Ureter (tissue), 1 donor: Measurements from ENCODE around the gene PBX1. TPM values are rescaled to one million over a fixed set of nuclear protein-coding genes. Genes with fewer than 3 reads are reported as not detected.

Experiments used
- DNase-seq: peaks from one replicate; pipeline ENCODE4 v3.0.0-alpha.2; 2020; ENCODE audit warnings: low spot score
- total RNA-seq: library from RNA; stranded (reverse); gene quantifications from one replicate; pipeline ENCODE4 v1.2.4, GENCODE V29; 2023
- donor health status: DM: yes; HTN: yes; CAD: no.

PBX1 gene
- total RNA-seq, 1 donor from 2014 or later: 169 TPM

GRCh38 chr1:164806531-164806930 is 247.5 kb downstream of the PBX1 start:
- no peak for DNase-seq

DNA sequence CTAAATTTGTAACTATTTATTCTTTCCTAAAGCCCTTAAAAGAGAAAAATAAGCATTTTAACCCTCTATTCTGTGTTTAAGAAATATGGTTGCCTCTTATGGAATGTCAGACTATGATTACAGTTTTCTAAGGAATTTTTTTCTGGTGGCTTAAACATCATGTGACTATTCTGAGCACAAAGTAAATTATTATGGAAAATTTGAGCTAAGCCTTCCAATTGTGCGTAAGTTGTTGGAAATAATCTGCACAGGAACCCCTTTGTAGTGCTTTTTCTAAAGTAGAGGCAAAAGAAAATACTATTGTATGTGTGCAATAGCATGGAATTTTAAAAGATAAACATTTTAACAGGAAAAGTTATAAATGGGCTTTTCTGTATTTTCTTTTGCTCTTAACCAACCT is 254.8 kb downstream of the PBX1 start:
- DNase-seq: no peak

DNA sequence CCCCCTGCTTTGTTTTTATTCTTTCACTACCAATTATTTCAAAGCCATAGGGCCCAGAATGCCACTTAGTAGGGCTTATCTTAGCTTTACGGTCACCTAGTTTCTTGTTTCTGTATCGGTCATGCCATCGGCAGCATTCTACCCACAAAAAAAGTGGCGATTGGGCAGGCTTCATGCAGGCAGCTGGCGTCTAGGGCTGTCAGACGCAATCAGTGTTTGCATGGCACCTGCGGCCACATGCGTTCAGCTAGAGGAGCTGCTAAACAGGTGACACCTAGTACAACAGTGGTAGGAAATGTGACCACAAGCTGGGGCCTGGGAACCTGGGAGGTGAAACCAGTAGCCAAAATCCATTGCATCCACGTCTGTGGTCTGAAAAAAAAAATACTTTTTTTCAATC is 262.7 kb downstream of the PBX1 start:
- no peak for DNase-seq

DNA sequence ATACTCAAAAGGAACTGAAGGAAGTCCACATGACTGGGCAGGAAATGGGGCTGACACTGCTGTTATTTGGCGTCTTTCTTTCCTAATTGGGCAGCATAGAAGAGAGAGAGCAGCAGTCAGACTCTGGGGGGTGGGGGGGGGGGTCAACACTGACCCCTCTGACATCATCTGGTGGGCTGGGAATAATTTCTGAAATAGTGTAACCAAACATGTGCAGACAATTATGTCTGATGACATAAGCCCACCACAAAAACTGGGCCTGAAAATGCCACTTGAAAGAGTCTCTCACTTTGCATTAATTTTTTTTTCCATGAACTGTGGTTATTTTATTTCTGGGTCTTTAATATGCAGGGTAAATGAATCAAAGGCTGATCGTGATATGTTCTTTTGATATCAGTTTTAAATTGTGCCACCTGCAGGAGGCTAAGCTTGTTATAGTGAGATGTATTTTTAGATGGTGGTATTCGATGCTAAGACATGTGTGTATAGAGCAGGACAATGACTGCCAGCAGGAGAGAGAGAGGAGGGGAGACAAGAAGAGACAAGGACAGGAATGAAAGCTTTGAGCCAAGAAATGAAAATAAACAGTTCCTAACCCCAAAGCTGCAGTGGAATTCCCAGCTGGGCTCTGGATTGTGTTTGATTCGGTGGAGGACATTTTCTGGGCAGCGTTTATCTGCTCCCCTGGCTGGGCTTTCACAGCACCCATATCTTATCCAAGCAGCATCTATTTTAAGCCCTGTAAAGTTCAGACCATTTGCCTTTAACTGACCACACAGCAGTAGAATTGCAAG is 264.7 kb downstream of the PBX1 start:
- no peak for DNase-seq

GRCh38 chr1:164824542-164824941 is 265.6 kb downstream of the PBX1 start:
- no peak for DNase-seq

- no peak for DNase-seq
Measured at GRCh38 chr1:164830628-164831027, 271.6 kb downstream of the PBX1 start.

DNA sequence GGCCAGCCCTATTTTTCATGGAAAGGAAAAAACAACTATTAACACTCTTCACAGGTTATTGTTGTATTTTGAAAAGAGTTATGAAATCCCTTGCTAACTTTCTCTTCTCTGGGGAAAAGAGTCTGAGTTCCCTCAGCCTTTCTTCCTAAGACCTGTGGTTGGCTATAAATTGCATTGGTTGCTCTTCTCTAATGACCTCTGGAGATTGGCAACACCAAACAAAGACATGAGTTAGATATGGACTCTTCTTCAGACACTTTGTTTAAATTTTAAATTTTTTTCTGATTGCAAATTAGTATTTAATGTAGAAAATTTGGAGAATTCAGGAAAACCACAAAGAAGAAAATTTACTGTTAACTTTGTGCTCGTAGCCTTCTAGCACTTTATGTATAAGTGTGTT is 275.7 kb downstream of the PBX1 start:
- DNase-seq: no peak

- DNase-seq: no peak
Measured at GRCh38 chr1:164836614-164837018, 277.6 kb downstream of the PBX1 start.

DNA sequence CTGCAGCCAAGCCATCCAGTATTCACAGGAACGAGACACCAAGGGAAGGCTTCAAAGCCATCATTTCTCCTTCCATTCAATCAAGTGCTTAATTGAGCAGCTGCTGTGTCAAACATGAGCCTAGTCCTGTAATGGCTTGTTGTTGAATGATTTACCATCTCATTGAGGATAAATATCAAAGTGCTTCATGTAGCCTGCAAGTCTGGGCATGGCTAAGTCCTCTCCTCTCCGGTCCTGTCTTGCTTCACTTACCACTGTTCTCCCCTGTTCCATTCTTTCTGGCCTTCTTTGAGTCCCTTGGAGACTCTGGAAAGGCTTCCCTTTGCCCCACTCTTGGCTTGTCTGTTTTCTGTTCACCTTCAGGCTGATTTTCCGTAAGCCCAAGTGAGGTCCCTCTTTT is 279.8 kb downstream of the PBX1 start:
- no peak for DNase-seq

GRCh38 chr1:164840936-164841335 is 282.0 kb downstream of the PBX1 start:
- DNase-seq: no peak

- DNase-seq: no peak
Measured at GRCh38 chr1:164841702-164842465, 282.9 kb downstream of the PBX1 start.

GRCh38 chr1:164842870-164843269 is 283.9 kb downstream of the PBX1 start:
- DNase-seq: no peak

DNA sequence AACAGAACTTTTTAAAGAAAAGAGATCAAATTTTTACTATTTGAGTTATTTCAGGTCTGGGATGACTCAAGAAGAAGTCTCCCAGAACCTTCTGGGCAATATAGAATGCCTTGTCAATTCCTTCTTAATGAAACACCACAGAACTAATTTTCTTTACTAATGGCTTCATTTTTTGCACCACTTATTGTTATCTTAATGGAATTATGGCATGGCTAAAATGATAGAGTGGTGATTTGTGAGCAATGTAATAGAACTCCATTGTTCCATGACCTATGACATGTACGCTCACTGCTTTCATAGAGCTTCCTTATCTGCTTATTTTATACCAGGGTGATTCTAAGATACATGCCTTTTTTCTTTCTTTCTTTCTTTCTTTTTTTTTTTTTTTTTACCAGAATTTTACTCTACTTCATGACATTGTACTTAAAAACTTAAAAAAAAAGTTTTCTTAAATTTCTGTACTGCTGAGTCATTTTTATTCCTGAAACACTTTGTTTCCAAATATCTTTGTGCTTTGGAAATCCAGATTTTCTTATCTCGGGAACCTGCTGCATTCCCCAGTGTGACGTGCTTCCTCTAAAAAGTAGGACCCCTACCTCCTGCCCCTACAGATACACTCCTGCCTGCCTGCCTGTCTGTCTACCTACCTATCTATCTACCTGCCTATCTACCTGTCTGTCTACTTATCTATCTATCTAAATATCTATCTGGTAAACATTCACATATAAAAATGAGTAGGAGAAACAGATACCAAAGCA is 284.9 kb downstream of the PBX1 start:
- no peak for DNase-seq

DNA sequence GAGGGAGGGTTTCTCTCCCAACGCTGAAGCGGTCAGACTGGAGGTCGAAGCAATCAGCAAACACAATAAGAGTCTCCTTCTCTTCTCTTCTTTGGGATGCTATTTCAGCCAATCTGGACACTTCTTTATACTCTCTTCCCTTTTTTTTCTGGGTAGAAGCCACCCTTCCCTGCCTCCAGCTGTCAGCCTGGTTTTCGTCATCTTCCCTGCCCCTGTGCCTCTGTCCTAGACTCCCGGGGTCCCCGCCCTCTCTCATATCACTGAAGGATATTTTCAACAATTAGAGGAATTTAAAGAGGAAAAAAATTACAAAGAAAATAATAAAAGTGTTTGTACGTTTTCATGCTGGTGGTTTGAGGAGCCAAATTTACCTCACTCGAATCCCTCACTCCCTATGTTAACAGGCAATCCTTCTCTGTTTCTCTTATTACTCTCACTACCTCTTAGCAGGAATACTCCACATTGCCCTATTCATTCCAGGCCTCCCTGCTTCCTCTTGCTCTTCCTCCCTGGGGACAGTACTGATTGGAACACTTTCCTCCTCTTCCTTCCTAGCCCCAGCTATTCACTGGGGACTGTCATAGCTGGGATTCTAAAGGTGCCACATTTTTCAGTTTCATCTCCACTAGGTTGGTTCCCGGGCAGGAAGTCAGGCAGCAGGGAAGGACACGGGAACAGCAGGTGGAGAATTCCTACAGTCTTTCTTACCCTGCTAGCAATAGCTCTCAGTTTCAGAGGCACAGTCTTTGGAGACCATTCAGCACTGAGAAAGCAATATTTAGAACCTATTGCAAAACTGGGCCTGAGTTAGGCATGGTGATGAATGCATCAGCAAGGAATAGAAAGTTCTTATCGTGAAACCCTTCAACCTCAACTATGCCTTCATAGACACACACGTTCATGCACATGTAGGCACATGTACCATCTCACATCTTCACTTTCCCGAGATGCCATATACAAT is 288.0 kb downstream of the PBX1 start:
- DNase-seq: no peak

DNA sequence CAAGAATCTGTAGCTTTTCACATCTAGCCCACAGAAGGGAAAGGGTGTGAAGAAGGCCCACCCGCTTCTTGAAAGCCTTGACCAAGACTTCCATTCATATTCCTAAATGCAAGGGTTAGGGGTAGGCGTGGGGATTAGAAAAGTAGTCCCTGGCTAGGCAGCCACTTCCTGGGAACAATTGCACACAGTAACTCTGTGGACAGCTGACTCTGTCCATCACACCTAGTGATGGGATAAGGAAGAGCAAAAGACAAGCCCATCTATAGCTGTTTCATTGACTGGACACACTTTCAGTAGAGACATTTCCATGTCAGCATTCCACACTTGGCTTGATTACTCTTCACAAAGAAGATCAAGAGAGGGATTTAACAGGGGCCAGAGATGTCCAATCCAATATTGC is 294.2 kb downstream of the PBX1 start:
- DNase-seq: no peak

DNA sequence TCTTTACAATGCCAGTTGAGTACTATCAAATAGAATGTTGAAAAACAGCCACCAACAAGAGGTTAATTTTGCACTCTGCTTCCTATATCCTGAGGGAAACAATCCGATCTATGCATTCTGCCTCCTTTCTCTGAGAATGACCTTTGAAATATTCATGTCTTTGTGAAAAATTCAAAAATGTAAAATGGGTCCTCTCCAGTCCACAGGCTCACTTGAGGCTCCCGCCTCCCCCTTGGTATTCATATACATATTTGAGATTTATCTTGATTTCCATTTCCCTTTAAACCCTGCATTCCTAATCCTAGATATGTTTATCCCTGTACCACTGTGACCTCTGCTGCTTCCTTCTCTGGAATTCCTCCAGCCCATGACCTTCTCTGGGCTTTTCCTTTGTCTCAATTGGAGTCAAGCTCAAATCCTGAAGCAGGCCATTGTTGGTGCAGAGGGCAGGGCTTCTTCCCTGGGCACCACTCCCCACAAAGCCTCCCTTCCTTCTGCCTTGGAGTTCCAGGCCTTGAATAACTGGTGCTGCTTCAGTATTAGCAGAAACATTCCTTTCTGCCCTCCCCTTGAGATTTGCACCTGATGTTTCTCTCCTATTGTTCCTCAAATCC is 296.8 kb downstream of the PBX1 start:
- no peak for DNase-seq

- no peak for DNase-seq
Measured at GRCh38 chr1:164856381-164856780, 297.4 kb downstream of the PBX1 start.

- DNase-seq: no peak
Measured at GRCh38 chr1:164857439-164857838, 298.5 kb downstream of the PBX1 start.

- no peak for DNase-seq
Measured at GRCh38 chr1:164858096-164858632, 299.2 kb downstream of the PBX1 start.

DNA sequence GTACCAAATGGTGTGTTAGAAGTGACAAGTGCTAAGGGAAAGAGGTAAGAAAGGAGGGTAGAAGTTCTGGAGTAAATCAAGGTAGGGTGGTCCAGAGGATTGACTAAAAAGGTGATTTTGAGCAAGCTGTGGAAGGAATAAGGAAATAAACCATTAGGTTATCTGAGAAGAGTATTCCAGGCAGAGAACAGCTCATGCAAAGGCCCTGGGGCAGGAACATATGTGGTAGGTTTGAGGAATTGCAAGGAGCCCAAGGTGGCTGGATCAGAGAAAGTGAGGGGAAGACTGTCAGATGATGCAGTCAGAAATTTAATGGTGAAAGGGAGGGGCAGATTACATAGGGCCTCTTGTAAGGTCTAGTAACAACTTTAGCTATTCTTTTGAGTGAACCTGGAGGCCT is 302.6 kb downstream of the PBX1 start:
- no peak for DNase-seq

DNA sequence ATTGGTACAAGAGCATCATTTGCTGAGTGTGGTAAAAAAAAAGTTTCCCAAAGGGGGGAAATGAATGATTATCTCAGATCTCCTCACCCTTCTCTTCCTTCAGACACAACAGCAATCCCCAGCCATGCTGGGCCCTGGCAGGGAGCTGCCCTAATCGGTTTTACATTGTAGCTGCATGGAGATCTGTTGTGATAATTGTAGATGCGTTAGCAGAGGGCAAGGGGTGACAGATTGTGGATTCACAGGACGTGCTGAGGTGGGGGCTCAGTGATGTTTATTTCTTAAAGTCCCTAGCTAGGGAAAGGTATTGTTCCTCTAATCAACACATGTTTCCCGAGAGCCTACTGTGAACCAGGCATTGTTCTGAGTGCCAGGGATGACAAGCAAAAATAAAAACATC is 304.1 kb downstream of the PBX1 start:
- DNase-seq: no peak
